Progenitor cell of endocrine pancreas (in vitro differentiated cells): ENCODE results near the gene GLRX5. TPM values are rescaled to one million over a fixed set of nuclear protein-coding genes. Genes with fewer than 3 reads are reported as not detected.

Source experiments
- DNase-seq: peaks from one replicate; pipeline ENCODE4 v3.0.0; 2021; ENCODE audit warnings: low spot score; ENCODE audit not compliant: unreplicated experiment
- H3K27ac Mint-ChIP-seq: 2 replicates; pipeline ENCODE4 v1.8.0; 2021; ENCODE audit warnings: mild to moderate bottlenecking, moderate library complexity, mixed read lengths
- H3K27me3 Mint-ChIP-seq: 2 replicates; pipeline ENCODE4 v1.8.0; 2021; ENCODE audit warnings: mixed read lengths
- H3K36me3 Mint-ChIP-seq: 2 replicates; pipeline ENCODE4 v1.8.0; 2022; ENCODE audit warnings: mixed read lengths; ENCODE audit not compliant: insufficient read depth
- H3K4me1 Mint-ChIP-seq: 2 replicates; pipeline ENCODE4 v1.8.0; 2021; ENCODE audit warnings: low read depth, mixed read lengths
- H3K4me3 Mint-ChIP-seq: 2 replicates; pipeline ENCODE4 v1.8.0; 2021; ENCODE audit warnings: low read depth, mild to moderate bottlenecking, moderate library complexity, mixed read lengths
- H3K9me3 Mint-ChIP-seq: 2 replicates; pipeline ENCODE4 v1.8.0; 2021; ENCODE audit warnings: low read depth, mixed read lengths
- total RNA-seq: library from RNA; stranded (reverse); gene quantifications from 2 replicates; pipeline ENCODE4 v1.2.1, GENCODE V29; 2021
- TF ChIP-seq, protein P1 (sequence below): fragments of 200-600 bp; sonication (generic); IDR thresholded peaks from one replicate; pipeline ENCODE4 v1.5.0; 2021; ENCODE audit warnings: antibody characterized with exemption, mild to moderate bottlenecking; ENCODE audit not compliant: unreplicated experiment

The GLRX5 gene
- total RNA-seq, 1 donor from 2014 or later: 54.8 TPM

DNA sequence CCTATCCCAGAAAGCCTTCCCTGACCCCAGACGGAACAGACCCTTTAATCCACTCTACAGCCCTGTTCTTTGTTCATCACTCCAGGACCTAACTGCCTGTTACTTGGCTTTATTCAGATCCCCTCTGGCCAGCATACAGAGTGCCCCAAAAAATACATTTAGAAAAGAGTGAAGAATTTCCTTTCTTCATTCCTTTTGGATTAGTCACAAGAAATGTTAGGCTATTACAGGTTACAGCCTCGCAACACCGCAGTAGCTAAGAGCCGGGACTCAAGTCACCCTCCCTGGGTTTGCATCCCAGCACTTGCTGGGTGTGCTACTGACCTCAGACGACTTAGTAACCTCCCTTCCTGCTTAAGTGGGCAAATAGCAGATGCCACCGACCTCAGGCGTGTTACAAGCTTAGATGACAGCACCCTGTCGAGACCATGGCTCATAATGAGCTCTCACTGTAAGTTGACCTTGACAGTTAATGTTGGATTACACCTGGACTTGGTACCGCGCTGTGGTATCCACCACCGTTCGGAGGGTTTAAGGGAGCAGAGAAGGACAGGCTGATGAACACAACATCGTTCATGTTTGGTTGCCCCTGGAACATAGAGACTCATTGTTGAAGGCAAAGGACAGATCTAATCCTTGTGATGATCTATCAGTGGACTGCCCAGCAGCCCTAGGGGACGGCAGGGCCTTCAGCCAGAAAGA is 12.9 kb downstream of the GLRX5 start:
- Mint-ChIP-seq H3K27me3 (no peaks in the 10 kb centered on the region), H3K4me1 (peaks cover 9% of the 10 kb centered on the region), H3K4me3 (no peak overlapping the region), H3K9me3 (peaks cover 3% of the 10 kb centered on the region), H3K36me3 (peaks cover 4% of the 10 kb centered on the region), H3K27ac (peak overlapping the region; percentile 83)
- TF ChIP-seq, protein P1, sequence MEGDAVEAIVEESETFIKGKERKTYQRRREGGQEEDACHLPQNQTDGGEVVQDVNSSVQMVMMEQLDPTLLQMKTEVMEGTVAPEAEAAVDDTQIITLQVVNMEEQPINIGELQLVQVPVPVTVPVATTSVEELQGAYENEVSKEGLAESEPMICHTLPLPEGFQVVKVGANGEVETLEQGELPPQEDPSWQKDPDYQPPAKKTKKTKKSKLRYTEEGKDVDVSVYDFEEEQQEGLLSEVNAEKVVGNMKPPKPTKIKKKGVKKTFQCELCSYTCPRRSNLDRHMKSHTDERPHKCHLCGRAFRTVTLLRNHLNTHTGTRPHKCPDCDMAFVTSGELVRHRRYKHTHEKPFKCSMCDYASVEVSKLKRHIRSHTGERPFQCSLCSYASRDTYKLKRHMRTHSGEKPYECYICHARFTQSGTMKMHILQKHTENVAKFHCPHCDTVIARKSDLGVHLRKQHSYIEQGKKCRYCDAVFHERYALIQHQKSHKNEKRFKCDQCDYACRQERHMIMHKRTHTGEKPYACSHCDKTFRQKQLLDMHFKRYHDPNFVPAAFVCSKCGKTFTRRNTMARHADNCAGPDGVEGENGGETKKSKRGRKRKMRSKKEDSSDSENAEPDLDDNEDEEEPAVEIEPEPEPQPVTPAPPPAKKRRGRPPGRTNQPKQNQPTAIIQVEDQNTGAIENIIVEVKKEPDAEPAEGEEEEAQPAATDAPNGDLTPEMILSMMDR: no peak
- DNase-seq: no peak

DNA sequence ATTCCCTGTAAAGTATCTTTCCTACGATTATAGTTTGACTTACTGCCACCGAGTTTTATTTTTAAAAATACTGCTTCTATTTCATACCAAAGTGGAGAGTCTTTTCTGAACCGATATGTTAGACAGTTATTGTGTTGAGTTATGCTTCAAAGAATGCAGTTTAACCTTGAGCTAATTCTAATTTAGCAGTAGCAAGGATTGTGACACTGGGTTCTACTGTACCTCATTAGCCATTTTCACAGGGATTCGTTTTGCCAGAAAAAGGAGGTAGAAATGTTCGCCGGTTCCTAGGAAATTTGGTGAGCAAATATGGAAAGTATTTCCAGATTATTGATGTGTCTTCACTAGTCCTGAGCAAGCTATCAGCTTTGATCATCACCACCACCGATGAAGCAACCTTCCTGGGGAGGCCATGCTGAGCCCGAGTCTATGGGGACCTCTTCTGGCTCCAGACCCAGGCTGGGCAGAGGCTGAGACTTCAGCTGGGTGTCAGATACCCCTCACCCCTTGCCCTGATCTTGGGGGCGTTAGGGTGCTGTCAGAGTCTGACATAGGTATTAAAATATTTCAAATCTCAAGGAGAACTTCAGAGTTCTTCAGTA is 13.6 kb downstream of the GLRX5 start:
- H3K36me3 Mint-ChIP-seq: peaks cover 4% of the 10 kb centered on the region
- no peak for DNase-seq
- H3K4me1 Mint-ChIP-seq: peaks cover 9% of the 10 kb centered on the region
- H3K4me3 Mint-ChIP-seq: no peak overlapping the region
- no peak overlapping the region for H3K27ac Mint-ChIP-seq
- TF ChIP-seq, protein P1: no peak
- H3K9me3 Mint-ChIP-seq: peaks cover 3% of the 10 kb centered on the region
- no peaks in the 10 kb centered on the region for H3K27me3 Mint-ChIP-seq

DNA sequence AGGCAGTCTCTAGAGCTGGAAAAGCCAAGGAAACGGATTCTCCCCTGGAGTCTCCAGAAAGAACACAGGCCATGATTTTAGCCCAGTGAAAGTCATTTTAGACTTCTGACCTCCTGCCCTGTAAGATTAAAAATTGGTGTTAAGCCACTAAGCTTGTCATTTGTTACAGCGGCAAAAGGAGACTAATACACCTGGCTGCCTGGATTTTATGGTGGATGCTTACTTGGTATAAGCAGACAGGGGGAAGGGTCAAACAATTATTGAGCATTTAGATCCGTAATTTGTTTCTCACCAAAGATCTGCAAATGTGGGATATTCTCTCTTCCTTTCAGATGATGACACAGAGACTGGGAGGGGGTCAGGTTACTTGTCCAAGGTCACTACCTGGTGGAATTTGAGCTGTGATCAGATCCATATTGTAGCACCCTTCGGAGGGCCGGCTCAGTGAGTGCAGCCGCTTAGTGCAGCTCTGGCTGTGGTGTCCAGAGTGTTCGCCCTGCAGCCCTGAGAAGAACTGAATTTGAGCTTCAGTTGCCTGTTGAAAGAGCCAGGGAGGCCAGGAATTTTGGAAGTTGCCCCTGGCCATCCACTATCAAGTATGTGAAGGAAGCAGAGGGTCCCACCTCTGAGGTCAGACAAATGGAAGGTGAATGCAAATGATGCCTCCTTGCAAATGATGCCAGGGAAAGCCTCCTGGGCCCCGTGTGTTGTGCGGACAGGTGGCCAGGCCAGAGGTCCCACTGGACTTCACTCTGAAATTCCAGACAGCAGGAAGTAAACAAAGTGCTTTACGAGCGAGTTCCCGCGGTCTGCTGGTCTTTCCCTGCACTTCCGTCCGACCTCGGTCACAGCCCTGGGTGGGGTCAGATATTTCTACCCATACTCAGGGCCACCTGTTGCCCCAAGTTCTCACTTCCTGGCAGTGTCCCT is 15.1 kb downstream of the GLRX5 start:
- DNase-seq: no peak
- Mint-ChIP-seq H3K27me3 (no peaks in the 10 kb centered on the region), H3K9me3 (peaks cover 3% of the 10 kb centered on the region), H3K4me1 (peaks cover 9% of the 10 kb centered on the region), H3K36me3 (peaks cover 2% of the 10 kb centered on the region), H3K27ac (peak overlapping the region; percentile 30), H3K4me3 (peak overlapping the region; percentile 23)
- TF ChIP-seq, protein P1: no peak

DNA sequence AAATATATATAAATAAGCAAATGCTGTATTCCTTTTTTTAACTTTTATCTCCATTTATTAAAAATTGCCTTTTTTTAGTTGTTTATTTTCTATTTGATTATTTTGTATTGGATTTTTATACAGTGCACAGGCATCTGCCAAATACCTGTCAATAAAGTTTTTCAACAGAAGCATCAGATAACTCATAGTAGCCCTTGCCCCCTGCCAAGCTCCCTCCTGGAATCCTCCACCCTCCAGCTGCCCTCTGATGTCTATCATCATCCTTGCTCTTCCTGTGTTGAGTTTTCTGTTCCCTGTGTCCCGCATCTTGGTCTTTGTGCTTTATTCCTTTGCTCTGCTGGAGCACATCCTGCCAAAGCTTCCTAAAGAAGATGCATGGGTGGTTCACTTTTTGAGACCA is 16.6 kb downstream of the GLRX5 start:
- TF ChIP-seq, protein P1: no peak
- Mint-ChIP-seq H3K4me3 (no peak overlapping the region), H3K4me1 (peaks cover 9% of the 10 kb centered on the region), H3K27me3 (no peaks in the 10 kb centered on the region), H3K27ac (no peak overlapping the region), H3K36me3 (peaks cover 2% of the 10 kb centered on the region), H3K9me3 (peaks cover 3% of the 10 kb centered on the region)
- DNase-seq: no peak

DNA sequence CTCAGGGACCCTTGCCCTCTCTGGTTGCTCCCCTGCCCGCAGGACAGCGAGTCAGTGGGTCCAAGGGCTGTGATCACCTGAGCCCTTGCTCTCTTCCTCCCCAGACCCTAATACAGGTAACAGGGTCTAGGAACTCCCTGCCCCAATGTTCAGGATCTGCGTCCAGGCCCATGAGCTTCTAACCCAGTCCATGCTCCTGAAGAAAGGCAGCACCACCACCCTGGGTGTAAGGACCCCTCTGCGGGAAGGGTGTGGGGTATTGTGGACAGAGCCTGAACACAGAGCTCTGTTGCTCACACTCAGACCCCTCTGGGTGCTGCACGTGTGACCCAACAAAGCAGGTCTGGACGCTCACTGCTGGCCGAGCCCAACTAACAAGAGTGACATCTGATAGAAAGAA is 18.3 kb downstream of the GLRX5 start:
- Mint-ChIP-seq H3K36me3 (peaks cover 2% of the 10 kb centered on the region), H3K4me1 (peaks cover 9% of the 10 kb centered on the region), H3K27ac (no peak overlapping the region), H3K9me3 (peaks cover 3% of the 10 kb centered on the region), H3K27me3 (no peaks in the 10 kb centered on the region), H3K4me3 (no peak overlapping the region)
- TF ChIP-seq, protein P1: no peak
- DNase-seq: no peak
